ENCODE data around the gene DENND1C.
A peak's percentile ranks its signal among the peaks of the same experiment; 100 is the strongest.
"Not testable (repeated sequence)": the region's sequence is repeated elsewhere in the genome, so short reads cannot be mapped to it uniquely, and the experiment has no call there.

DENND1C gene

DNA sequence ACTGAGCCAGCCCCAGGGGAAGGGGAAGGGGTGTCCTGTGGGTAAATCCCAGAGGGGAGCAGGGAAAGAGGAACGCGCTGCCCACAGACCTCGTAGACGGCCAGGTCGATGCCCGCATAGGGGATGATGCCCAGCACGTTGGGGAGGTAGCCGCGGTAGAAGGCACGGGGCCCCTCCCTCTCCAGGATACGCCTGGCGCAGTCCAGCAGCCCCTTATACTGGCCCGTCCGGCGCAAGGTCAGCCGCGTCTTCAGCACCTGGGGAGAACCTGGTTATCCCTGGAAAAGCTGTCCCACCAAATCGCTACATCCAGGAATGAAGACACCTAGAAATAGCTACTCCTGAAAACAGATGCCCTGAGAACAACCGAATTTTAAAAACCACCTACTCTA, 29.4 kb downstream of the DENND1C start:
- DNase-seq: no peak

DNA sequence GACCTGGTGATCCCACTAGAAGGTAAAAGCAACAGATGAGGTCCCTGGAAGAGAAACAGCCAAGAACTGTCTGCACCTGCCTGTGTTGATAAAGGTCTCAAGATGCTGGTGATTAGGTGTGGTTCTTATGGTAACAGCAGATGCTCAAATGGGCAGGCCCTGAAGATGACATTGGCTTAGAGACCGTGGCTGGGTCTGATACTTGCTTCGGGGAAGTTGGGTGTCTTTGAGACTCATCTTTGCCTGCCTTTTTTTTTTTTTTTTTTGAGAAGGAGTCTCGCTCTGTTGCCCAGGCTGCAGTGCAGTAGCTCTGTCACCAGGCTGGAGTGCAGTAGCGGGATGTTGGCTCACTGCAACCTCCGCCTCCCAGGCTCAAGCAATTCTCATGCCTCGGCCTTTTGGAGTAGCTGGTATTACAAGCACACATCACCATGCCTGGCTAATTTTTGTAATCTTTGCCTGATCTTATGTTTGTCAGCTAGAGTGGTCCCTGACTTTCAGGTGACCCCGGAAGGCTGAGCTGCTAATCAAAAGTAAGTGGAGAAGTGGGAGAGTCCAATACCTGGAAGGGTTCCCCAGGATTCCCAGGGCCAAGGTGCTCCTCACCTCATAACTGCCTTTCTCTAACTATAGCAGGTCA, 29.9 kb downstream of the DENND1C start:
- DNase-seq: no peak

DNA sequence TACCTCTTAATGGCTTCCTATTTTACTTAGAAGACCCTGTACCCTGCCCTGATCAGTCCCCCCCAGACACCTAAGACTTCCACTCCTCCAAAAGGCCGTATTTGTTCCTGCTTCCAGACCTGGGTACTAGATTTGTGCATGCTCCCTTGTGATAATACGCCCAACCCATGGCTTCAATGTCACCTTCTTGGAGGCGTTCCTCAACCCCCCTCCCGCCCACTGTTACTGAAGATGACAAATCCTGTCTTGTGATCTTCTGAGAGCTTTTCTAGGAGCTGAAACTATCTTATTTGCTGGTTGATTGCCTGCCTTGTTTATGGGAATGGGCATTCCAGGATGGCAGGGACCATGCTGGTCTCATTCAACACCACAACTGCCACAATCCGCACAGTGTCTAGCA, 31.4 kb downstream of the DENND1C start:
- DNase-seq: no peak

DNA sequence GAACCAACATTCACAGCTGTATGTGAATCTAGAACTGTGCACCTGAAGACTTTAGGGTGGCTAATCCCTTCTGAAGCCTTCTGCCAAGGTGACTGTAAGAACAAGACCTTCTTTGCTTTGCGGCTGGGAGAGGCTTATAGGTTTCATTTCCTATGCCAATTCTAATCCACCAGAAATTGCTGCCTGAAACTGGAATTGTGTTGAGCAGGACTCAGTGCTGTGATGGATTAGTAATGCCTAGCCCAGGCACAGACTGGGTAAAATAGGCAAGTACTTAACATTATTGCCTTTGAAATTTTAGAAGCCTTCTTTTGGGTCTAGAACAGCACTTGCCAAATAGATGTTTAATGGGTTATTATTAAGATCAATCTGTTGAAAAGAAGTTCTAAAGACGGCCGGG, 33.5 kb downstream of the DENND1C start:
- DNase-seq: no peak

DNA sequence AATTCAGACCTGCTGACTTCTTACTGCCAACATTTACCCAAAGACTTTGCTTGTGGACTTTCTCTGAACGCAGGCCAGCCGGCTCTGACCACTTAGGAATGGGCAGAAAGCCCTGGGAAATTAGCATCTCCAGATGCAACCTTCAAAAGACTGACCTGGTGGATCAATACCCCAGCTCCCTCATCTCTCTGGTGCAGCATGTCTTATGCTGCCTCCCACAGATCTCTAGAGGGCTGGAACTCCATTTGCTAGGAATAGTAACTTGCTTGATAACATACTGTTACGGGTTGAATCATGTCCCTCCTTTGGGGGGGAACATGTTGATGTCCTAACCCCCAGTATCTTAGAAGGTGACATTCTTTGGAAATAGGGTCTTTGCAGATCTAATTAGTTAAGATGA, 35.1 kb downstream of the DENND1C start:
- no peak for DNase-seq

DNA sequence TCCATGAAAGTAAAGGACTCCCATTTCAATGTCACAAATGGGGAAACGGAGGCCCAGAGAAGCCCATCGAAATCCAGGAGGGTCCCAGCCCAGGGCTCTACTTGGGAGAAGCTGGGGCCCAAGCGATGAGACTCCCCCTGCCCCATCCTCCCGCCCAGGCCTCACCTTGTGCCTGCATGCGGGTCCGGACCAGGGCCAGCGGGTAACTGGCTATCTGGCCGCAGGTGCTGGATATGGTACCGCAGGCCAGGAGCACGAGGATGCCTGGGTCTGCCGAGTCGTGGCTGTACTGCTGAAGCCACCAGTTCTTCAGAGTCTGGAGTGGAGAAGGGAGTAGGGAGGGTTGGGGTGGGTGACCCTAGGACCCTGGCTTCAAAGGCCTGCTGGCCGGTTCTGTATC, 37.6 kb downstream of the DENND1C start:
- DNase-seq: no peak

DNA sequence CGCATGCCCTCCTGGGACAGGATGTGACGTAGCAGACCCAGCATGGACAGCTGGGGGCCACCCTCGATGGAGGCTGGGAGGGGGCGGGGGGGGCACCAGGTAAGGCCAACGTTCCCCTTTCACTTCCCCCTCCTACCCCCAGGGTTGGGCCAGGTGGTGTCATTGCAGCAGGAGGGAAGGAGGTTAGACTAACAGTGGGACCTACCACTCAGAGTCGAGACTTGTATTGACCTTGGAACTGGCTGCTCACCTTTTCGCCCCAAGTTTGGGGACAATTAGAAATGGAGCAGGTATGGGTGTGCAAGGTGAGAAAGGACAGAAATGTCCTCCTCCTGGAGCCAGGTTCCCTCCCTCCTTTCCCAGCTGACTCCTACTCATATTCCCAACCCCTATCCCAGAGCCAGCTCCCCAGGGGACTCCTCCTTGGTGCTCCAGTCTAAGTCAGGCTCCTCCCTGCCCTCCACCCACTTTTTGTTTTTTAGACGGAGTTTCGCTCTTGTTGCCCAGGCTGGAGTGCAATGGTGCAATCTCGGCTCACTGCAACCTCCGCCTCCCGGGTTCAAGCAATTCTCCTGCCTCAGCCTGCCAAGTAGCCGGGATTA, 39.4 kb downstream of the DENND1C start:
- no peak for DNase-seq

DNA sequence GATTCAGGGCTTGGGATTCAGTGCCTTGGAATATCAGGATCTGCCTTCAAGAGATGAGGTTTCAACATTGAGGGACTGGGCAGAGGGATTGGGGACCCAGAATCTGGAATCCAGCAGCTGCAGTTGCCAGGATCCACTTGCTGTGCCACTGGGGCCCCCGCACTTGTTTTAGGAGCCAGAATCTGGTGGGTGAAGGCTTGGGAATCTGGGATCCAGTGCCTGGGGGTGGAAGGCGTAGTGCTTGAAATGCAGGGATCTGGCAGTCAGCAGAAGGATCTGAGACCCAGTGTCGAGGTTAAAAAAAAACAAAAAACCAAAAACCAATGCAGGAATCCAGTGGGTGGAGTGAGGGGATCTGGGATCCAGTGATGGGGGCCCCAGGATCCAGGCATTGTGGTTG, 40.7 kb downstream of the DENND1C start:
- no peak for DNase-seq

DNA sequence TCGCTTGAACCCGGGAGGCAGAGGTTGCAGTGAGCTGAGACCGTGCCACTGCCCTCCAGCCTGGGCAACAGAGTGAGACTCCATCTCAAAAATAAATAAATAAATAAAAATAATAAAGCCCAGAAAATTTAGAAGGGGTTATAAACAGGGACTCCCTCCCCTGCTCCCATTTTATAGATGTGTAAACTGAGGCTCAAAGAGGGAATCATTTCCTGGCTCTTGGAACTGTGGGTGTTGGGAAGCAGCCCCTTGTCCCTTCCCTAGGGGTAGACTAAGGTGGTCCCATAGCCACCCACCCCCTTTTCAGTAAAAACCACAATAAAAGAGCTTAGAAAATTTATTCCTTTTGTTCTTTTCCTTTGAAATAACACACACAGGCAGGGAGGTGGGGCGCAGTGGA, 41.8 kb downstream of the DENND1C start:
- no peak for DNase-seq

DNA sequence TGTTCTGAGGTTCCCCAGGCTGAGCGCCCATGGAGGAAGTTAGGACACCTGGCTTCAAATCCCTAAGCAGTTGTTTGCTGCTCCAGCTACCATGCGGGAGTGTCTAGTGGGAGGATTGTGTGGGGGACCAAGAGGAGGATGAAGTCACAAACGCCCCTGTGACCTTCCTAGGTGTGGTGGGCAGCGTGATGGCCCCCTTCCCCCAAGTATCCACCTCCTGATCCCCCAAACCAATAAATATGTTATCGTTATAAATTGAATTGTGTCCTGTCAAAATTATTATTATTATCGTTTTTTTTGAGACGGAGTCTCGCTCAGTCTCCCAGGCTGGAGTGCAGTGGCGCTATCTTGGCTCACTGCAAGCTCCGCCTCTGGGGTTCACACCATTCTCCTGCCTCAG, 47.9 kb downstream of the DENND1C start, which contains the start of gene SLC25A41:
TSS of gene SLC25A41 (minus strand) at position 101 of the 400 bp plus-strand sequence. CDS start at position 31, 70 bp downstream.
- DNase-seq: no peak

DNA sequence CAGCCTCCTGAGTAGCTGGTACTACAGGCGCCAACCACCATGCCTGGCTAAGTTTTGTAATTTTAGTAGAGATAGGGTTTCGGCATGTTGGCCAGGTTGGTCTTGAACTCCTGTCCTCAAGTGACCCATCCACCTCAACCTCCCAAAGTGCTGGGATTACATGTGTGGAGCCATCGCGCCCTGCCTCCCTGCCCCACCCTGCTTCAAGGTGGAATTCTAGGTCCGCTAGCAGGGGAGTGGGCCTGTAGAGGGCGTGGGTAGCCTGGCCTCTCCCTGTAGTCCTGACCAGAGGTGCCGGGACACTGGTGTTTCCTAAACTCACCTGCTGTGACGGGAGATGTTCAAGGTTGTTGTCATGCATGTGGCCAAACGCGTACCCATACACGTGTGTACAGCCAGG, 48.4 kb downstream of the DENND1C start:
- DNase-seq: no peak

DNA sequence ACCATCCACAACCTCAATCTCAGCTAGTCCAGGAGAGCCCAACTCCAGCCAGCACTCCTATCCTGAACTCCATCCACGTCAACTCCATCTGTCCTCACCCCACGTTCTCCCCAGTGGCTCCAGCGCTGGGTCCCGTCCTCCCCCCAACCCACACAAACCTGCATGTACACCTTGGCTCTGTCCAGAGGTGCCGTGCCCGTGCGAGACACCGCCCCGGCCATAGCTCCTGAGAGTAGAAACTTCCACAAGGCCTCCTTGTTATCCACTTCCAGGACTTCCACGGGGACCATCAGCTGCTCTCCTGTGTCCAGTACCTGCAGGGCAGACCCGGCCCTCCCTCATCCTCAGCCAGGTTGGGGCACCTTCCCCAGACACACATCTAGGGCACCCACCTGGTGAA, 49.7 kb downstream of the DENND1C start:
- DNase-seq: no peak

DNA sequence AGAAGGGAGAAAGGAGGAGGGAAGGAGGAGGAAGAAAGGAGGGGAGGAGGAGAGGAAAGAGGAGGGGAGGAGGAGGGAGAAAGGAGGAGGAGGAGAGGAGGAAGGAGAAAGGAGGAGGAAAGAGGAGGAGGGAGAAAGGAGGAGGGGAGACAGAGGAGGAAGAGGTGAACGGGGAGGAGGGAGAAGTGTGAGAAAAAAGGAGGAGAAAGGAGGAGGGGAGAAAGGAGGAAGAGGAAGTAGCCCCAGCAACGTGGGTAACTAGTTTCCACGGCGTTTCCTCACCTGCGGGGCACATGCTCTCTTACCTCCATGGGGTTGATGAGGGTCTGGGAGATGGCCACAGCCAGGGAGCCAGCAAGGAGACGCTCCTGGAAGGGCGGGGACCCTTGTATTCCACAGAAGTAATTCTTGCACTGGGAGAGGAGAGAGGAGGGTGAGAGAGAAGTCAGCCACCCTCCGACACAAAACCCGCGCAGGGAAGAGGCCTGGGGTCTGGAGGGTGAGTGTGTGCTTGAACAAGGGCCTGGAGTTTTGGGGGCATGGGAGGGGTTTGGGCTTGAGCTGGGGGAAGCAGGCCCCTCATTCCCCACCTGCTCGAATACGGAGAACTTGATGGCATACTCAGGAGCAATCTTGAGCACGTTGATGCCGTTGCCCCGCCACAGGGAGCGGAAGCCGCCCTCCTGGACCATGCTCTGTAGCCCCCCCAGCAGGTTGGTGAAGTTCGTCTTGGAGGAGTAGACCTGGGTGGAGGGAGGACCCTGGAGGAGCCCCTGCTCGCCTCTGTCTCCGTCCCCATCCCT, 52.0 kb downstream of the DENND1C start:
- no peak for DNase-seq

DNA sequence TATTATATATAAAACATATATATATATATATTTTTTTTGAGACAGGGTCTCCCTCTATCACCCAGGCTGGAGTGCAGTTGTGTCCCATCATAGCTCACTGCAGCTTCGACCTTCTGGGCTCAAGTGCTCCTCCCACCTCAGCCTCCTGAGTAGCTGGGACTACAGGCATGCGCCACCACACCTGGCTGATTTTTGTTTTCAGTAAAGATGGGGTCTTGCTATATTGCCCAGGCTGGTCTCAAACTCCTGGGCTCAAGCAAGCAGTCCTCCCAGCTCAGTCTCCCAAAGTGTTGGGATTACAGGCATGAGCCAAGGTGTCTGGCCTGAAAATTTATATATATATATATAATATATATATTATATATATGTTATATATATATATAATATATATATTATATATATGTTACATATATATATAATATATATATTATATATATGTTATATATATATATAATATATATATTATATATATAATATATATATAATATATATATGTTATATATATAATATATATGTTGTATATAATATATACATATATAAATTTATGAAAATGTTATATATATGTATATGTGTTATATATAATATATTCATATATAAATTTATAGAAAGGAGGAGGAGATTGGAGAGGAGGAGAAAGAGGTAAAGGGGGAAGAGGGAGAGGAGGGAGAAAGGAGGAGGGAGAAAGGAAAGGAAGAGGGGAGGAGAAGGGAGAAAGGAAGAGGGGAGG, 52.7 kb downstream of the DENND1C start:
- not testable (repeated sequence) for DNase-seq

DNA sequence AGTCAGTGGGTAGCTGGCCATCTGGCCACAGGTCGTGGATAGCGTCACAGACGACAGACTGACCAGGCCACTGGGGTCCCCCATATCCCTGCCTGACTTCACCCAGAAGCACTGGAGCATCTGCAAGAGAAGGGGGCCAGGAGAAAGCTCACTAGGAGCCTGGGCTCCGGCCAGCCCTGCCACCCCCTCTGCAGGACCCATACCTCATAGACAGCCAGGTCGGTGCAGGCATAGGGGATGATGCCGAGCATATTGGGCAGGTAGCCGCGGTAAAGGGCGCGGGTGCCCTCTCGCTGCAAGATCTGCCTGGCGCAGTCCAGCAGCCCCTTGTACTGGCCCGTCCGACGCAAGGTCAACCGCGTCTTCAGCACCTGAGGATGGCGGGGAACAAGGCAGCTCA, 54.5 kb downstream of the DENND1C start:
- DNase-seq: no peak

DNA sequence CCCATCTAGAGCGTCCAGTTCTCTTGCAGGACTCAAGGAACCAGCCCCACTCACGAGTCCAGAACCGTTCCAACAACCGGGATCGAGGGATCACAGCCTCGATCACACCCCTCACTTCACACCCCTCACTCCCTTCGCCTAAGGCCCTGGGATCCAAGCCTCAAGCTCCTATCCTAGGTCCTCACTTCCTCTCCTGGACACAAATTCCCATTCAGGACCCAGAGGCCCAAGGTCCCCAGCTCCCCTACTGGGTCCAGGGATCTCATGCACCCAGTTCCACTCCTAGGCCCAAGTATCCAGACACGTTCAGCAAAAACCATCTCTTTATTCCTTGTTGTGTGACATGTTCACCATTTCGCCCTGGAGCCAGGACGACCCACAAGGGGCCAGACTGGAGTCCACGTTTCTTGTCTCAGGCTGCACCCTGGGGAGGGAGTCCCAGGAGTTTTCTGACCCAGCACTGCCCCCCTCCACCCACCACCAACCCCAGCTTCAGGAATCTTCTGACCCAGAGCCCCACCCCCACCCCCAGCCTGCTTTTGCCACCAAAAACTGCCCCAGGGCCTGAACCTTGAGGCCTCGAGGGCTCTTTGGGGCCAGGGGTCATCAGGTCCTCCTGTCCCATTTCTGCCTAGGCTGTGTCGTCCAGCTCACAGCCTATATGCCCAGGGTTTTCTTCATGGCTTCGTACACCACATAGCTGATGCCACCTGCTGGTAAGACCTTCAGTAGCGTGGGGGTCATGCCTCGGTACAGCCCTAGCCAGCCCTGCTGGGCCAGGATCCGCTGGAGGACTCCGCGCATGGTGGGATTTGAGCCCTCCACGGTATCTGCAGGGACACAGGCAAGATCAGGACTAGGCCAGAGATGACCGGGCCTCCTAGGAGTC, 55.6 kb downstream of the DENND1C start:
- no peak for DNase-seq

DNA sequence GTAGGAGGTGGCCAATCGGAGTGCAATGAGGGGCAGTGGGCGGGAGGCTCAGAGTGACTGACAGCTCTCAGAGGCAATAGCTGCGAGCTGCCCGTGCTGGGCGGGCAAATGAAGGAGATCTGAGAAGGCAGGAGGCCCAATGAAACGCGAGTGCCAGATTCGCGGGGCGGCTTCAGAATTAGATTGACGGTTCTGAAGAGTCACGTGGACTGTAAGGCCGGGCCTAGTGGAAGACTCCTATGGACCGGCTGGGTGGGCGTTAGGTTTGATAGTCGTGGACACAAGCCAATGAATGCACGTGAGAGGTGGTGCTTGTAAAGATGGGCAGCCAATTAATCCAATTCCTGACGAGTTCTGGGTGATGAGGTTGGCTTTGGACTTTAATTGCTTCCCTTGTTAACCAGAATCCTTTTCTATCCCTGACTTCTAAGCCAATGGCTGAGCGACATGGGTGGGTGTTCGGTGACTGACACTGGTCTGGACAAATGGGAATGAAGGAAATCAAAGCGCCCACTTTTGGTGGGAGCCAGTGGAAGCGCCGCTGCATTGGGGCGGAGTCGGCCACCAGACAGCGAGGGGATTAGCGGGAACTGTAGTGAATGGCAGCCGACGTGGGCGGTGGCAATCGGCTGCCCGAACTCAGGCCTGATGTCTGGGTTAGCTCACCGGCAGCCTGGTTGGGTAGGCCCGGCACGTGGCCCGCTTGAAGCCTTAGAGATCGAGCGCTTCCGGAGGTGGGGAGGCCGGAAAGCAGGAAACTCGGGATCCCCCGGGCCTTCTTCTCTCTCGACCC, 56.5 kb downstream of the DENND1C start:
- DNase-seq: peak; percentile 97

DNA sequence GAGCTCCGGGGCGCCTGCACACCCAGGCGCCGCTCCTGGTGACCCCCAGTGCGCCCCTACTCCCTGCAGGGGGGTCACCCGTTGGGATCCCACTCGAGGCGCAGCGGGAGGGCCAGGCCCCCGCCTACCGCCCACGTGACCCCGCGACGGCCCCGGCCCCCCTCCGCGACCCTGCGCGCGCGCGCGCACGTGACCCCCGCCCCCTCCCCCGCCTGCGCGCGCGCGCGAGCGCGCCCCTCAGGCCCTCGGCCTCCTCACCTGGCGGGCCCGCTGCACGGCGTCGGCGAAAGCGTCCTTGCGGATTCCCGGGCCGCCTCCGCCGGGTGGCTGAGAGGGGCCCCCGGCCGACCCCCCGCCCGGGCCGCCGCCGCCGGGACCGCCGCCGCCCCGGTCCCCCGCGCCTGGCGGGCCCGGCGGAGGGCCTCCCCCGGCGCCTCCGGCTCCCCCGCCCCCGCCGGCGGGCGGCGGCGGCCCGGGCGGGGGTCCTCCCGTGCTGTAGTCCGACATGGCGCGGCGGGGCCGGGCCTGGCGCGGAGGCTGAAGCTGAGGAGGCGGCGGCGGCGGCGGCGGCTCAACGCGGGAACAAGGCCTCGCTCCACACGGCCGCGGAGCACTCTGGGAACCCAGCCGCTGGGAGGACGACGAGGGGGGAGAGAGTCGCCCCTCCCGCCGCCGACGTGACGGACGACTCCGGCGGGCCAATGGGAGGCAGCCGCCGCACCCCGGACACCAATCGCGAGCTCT, 57.2 kb downstream of the DENND1C start, which contains the start of gene KHSRP:
TSS of gene KHSRP (minus strand) at position 617 of the 744 bp plus-strand sequence. CDS start at position 507, 110 bp downstream.
- peak in 1 of 2 donors; percentile 32 for DNase-seq

DNA sequence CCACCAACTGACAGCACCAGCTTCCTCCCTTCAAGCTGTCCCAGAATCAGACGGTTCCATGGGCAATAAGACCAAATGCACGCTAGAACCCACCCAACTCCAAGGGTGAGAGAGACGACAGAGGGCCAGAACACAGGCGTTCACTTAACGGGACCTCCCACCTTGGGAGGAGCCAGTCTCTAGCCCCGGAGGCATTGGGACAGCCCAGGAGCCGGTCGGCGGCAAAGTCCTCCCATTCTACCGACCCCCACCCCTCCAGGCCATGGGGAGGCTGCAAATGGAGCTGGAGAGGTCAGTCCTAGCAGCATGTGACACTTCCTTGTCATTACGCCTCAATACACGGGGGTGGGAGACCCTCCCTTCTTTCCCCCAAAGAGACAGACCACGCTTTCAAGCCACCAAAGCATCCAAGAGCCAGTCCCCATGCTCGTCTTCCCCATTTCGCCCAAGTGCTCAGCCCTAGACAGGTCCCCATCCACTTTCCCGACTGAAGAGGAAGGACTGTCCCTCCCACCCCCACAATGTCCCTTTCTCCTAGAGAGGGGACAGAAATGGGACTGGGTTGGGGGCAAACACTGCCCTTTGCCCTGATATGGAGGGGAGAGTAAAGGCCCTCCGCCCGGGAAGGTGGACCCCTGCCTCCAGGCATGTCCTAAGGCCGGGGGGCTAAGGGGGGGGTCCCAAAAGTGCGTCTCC, 57.9 kb downstream of the DENND1C start:
- peak; percentile 28 to 39 for DNase-seq
